H1 (cell line): ENCODE data around the gene ZNF212. TPM values are rescaled to one million over a fixed set of nuclear protein-coding genes. Genes with fewer than 3 reads are reported as not detected.

Experiments
- CTCF ChIA-PET: fragments of 300-600 bp; sonication (Branson Sonifier 250); formaldehyde crosslinking; loops from one replicate; lab custom pipeline; 2021; ENCODE audit not compliant: partially characterized antibody; lab: Charles Lee
- POLR2A ChIA-PET: fragments of 300-600 bp; sonication (Branson Sonifier 250); formaldehyde crosslinking; loops from one replicate; lab custom pipeline; 2021; ENCODE audit warnings: inconsistent platforms; ENCODE audit not compliant: partially characterized antibody; lab: Charles Lee
- DNase-seq, 2 experiments: peaks; one replicate each; pipeline versions ENCODE4 v3.0.0 to v3.0.0-alpha.2; 2010 to 2022; ENCODE audit warnings: low spot score in 2 of 2, low read depth in 1 of 2, mixed read lengths in 1 of 2
- FAIRE-seq: peaks from 2 replicates; lab custom pipeline; 2011; peaks lifted over from hg19 to GRCh38; lab: Jason Lieb, UNC
- H2AFZ ChIP-seq: 2 replicates; pipeline ENCODE4 v1.8.1; 2012; ENCODE audit warnings: low read length, inconsistent platforms
- H2AK5ac ChIP-seq: 2 replicates; pipeline ENCODE4 v1.6.1; 2013; ENCODE audit warnings: low read depth, low read length
- H2BK120ac ChIP-seq: replicated peaks from 2 replicates; pipeline ENCODE3; 2013; ENCODE audit warnings: low read depth, low read length, inconsistent platforms
- H2BK12ac ChIP-seq: 2 replicates; pipeline ENCODE4 v1.6.1; 2013; ENCODE audit warnings: low read depth, low read length
- H2BK15ac ChIP-seq: 2 replicates; pipeline ENCODE4 v1.6.1; 2013; ENCODE audit warnings: low read length
- H2BK20ac ChIP-seq: 2 replicates; pipeline ENCODE4 v1.6.1; 2013; ENCODE audit warnings: low read length
- H2BK5ac ChIP-seq: 2 replicates; pipeline ENCODE4 v1.6.1; 2013; ENCODE audit warnings: low read depth, low read length
- H3K14ac ChIP-seq: 2 replicates; pipeline ENCODE4 v1.6.1; 2013; ENCODE audit warnings: inconsistent platforms; ENCODE audit not compliant: insufficient read length
- H3K18ac ChIP-seq: 2 replicates; pipeline ENCODE4 v1.6.1; 2013; ENCODE audit warnings: low read length; ENCODE audit errors: extremely low read depth
- H3K23ac ChIP-seq: 2 replicates; pipeline ENCODE4 v1.6.1; 2013; ENCODE audit warnings: inconsistent platforms; ENCODE audit not compliant: insufficient read length
- H3K23me2 ChIP-seq: 2 replicates; pipeline ENCODE4 v1.6.1; 2013; ENCODE audit warnings: low read depth, low read length
- H3K27ac ChIP-seq: 2 replicates; pipeline ENCODE4 v1.6.1; 2011; ENCODE audit warnings: low read depth, low read length, inconsistent platforms
- H3K27me3 ChIP-seq, 4 experiments: replicated peaks in 1 of 4; 1 replicate in 1 of 4; 2 replicates in 3 of 4; pipeline versions ENCODE4 v1.6.1 to v1.8.1; 2011 to 2013; ENCODE audit warnings: low read length in 3 of 4, mild to moderate bottlenecking in 3 of 4, inconsistent platforms in 2 of 4, mixed read lengths in 2 of 4, moderate library complexity in 1 of 4; ENCODE audit not compliant: control insufficient read depth in 3 of 4, insufficient read depth in 3 of 4; ENCODE audit errors: extremely low read depth in 1 of 4
- H3K36me3 ChIP-seq, 4 experiments: 2 replicates each; pipeline versions ENCODE4 v1.6.1 to v1.8.1; 2011 to 2013; ENCODE audit warnings: mild to moderate bottlenecking in 4 of 4, low read length in 3 of 4, moderate library complexity in 2 of 4, control low read depth in 1 of 4, inconsistent platforms in 1 of 4; ENCODE audit not compliant: insufficient read depth in 4 of 4, control insufficient read depth in 2 of 4
- H3K4ac ChIP-seq: replicated peaks from 2 replicates; pipeline ENCODE3; 2013; ENCODE audit warnings: low read length, low read depth, mixed read lengths, inconsistent platforms; ENCODE audit not compliant: insufficient read length
- H3K4me1 ChIP-seq, 4 experiments: replicated peaks in 1 of 4; 1 replicate in 1 of 4; 2 replicates in 3 of 4; pipeline versions ENCODE4 v1.6.1 to v1.8.1; 2011 to 2013; ENCODE audit warnings: low read length in 3 of 4, inconsistent platforms in 2 of 4, mixed read lengths in 1 of 4; ENCODE audit not compliant: insufficient read depth in 4 of 4, control insufficient read depth in 3 of 4
- H3K4me2 ChIP-seq, 2 experiments: 2 replicates each; pipeline versions ENCODE4 v1.6.1 to v1.8.1; 2011 to 2013; ENCODE audit warnings: low read depth in 2 of 2, low read length in 2 of 2, control low read depth in 1 of 2, inconsistent platforms in 1 of 2, mild to moderate bottlenecking in 1 of 2; ENCODE audit not compliant: insufficient read depth in 1 of 2
- H3K4me3 ChIP-seq, 4 experiments: fragments of 200-600, 300-600 bp in 1 of 4; sonication (generic), shearing (Covaris generic), sonication (Bioruptor Twin) in 1 of 4; 2 replicates each; pipeline versions ENCODE4 v1.5.1 to v1.8.1; 2011 to 2016; ENCODE audit warnings: low read length in 4 of 4, low read depth in 3 of 4, control low read depth in 2 of 4, inconsistent platforms in 2 of 4, mild to moderate bottlenecking in 2 of 4, mixed read lengths in 1 of 4, moderate library complexity in 1 of 4; ENCODE audit not compliant: insufficient read depth in 2 of 4; ENCODE audit errors: extremely low read depth in 1 of 4
- H3K56ac ChIP-seq: replicated peaks from 2 replicates; pipeline ENCODE3; 2013; ENCODE audit warnings: low read depth, mild to moderate bottlenecking, mixed read lengths, low read length, inconsistent platforms; ENCODE audit not compliant: insufficient read length
- H3K79me1 ChIP-seq: 2 replicates; pipeline ENCODE4 v1.6.1; 2013; ENCODE audit warnings: low read depth, low read length, control low read depth
- H3K79me2 ChIP-seq, 2 experiments: 2 replicates each; pipeline versions ENCODE4 v1.6.1 to v1.8.1; 2012 to 2013; ENCODE audit warnings: low read length in 2 of 2, mild to moderate bottlenecking in 2 of 2, inconsistent platforms in 1 of 2; ENCODE audit not compliant: insufficient read depth in 2 of 2, control insufficient read depth in 1 of 2
- H3K9ac ChIP-seq, 4 experiments: replicated peaks in 1 of 4; 1 replicate in 1 of 4; 2 replicates in 3 of 4; pipeline versions ENCODE4 v1.6.1 to v1.8.1; 2011 to 2013; ENCODE audit warnings: low read depth in 3 of 4, low read length in 3 of 4, control low read depth in 2 of 4, mild to moderate bottlenecking in 2 of 4, moderate library complexity in 2 of 4, inconsistent platforms in 1 of 4; ENCODE audit errors: extremely low read depth in 1 of 4
- H3K9me3 ChIP-seq, 2 experiments: 2 replicates each; pipeline versions ENCODE4 v1.6.1 to v1.8.1; 2012 to 2013; ENCODE audit warnings: mild to moderate bottlenecking in 2 of 2, moderate library complexity in 2 of 2, control low read depth in 1 of 2, inconsistent platforms in 1 of 2, low read depth in 1 of 2, low read length in 1 of 2, mixed read lengths in 1 of 2; ENCODE audit not compliant: insufficient read depth in 2 of 2
- H4K20me1 ChIP-seq, 2 experiments: replicated peaks in 1 of 2; 2 replicates each; pipeline versions ENCODE3 to v1.8.1; 2011 to 2013; ENCODE audit warnings: inconsistent platforms in 2 of 2, low read length in 2 of 2, mild to moderate bottlenecking in 1 of 2; ENCODE audit not compliant: insufficient read depth in 2 of 2, control insufficient read depth in 1 of 2
- H4K5ac ChIP-seq: 2 replicates; pipeline ENCODE4 v1.6.1; 2013; ENCODE audit warnings: low read length, low read depth, mixed read lengths, inconsistent platforms; ENCODE audit not compliant: insufficient read length
- H4K8ac ChIP-seq: 2 replicates; pipeline ENCODE4 v1.8.0; 2013; ENCODE audit warnings: mild to moderate bottlenecking, moderate library complexity, low read length, inconsistent platforms; ENCODE audit not compliant: insufficient read depth; ENCODE audit errors: extremely low read depth
- H4K91ac ChIP-seq: replicated peaks from 2 replicates; pipeline ENCODE3; 2013; ENCODE audit warnings: low read length, mixed read lengths, inconsistent platforms; ENCODE audit not compliant: insufficient read length
- SRF ChIP-seq: IDR thresholded peaks from 2 replicates; pipeline ENCODE4 v1.6.1; 2011; ENCODE audit warnings: mild to moderate bottlenecking, low read depth, low read length, moderate library complexity
- TAF7 ChIP-seq: optimal IDR thresholded peaks from 2 replicates; pipeline ENCODE3; 2011; ENCODE audit warnings: low read depth, mild to moderate bottlenecking, inconsistent platforms, low read length, moderate library complexity, borderline replicate concordance
- WGBS, 2 experiments: shearing (Covaris generic) in 1 of 2; methylation state at CpG; one replicate each; pipeline versions ENCODE4 v1.1.6 to v1.1.7; 2013 to 2015; ENCODE audit warnings: low lambda C conversion rate in 2 of 2, mixed read lengths in 2 of 2, inconsistent platforms in 1 of 2, low coverage in 1 of 2, missing lambda C conversion rate in 1 of 2; ENCODE audit not compliant: insufficient replicate concordance in 2 of 2, insufficient coverage in 1 of 2, insufficient read length in 1 of 2; ENCODE audit errors: extremely low coverage in 1 of 2, missing lambda C conversion rate in 1 of 2; 5-methylcytosine and 5-hydroxymethylcytosine counted together
- polyA plus RNA-seq, 7 experiments: library from polyadenylated mRNA; depleted of rRNA in 3 of 7; stranded (reverse) in 5 of 7; unstranded in 2 of 7; fragments of >200 nt in 5 of 7; fragments of 200-250 nt in 2 of 7; gene quantifications; 1 replicate in 5 of 7; 2 replicates in 1 of 7; 4 replicates in 1 of 7; pipeline versions ENCODE4 v1.2.1 to v1.2.3, GENCODE V29; 2011 to 2013; ENCODE audit warnings: missing spikeins in 2 of 7, mixed read lengths in 2 of 7
- total RNA-seq: library from RNA; stranded (reverse); fragmentation: NEBNext Ultra II Directional; extraction: Animal tissue kit (Norgen Biotek cat#: 25700); gene quantifications from 2 replicates; pipeline ENCODE4 v1.2.1, GENCODE V29; 2021
- TF ChIP-seq, protein P1 (sequence below), 3 experiments: IDR thresholded peaks; 1 replicate in 2 of 3; 2 replicates in 1 of 3; pipeline versions ENCODE4 v1.5.1 to v1.6.1; 2011; ENCODE audit warnings: low read length in 3 of 3, mild to moderate bottlenecking in 3 of 3, inconsistent platforms in 2 of 3, low read depth in 1 of 3, moderate library complexity in 1 of 3; ENCODE audit not compliant: insufficient read depth in 1 of 3; ENCODE audit errors: control extremely low read depth in 1 of 3

The ZNF212 gene
- total and polyA plus RNA-seq, 2 of the 8 experiments (the other 6 are each of a cell fraction or from before 2014, with no cell fraction given): 6.7 to 19.3 TPM

DNA sequence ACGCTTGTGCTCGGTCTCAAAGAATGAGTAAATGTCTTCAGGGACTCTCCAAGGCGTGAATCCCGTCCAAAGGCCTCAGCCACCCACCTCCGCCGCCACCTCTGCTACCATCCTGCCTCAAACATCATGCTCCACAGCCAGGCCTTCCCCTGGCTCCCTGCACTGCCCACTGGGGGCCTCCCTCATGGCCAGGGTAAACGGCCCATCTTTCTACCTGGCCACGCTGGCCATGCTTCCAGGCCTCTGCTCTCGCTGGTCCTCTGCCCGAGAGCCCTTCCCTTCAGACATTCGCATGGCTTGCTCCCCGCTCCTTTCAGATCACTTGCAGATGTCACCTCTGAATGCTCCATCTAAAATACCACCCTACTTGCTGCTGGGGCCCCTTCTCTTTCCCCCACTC, 62.8 kb downstream of the ZNF212 start:
- ChIA-PET CTCF (interaction anchor here (1.1 to 1.7 kb wide), 2 partner anchors 16 to 159 kb away, joined by 3 read pairs; partner anchors contain the start of gene ZNF777), POLR2A (no interaction called here)
- Histone ChIP-seq H2AK5ac (no peak overlapping the region), H4K8ac (no peak overlapping the region), H3K4ac (no peak overlapping the region), H2AFZ (no peak overlapping the region), H2BK20ac (no peak overlapping the region), H2BK5ac (no peak overlapping the region), H2BK120ac (no peak overlapping the region), H3K27me3 (no peaks in the 10 kb centered on the region), H4K20me1 (no peaks in the 10 kb centered on the region), H3K23me2 (no peaks in the 10 kb centered on the region), H3K79me1 (no peaks in the 10 kb centered on the region), H4K5ac (no peak overlapping the region), H3K36me3 (no peaks in the 10 kb centered on the region), H3K56ac (no peak overlapping the region), H2BK12ac (no peak overlapping the region), H3K4me1 (0 out of 7 replicates have a peak, but pooled peaks cover 0 to 4% (median 0%) of the 10 kb centered on the region in 4 experiments), H3K14ac (no peak overlapping the region), H3K4me3 (no peak overlapping the region), H2BK15ac (no peak overlapping the region), H3K18ac (no peak overlapping the region), H3K79me2 (no peaks in the 10 kb centered on the region), H3K9me3 (peaks cover 0 to 6% of the 10 kb centered on the region in 2 experiments; a peak in 1 of 4 replicates), H3K23ac (no peak overlapping the region), H3K9ac (no peak overlapping the region), H4K91ac (no peak overlapping the region), H3K4me2 (no peak overlapping the region), H3K27ac (no peak overlapping the region)
- no peak for DNase-seq
- FAIRE-seq: no peak
- 95% methylated on average over 12 of the region's 12 CpGs; no CpG with 5 or more reads in 1 of the 2 experiments for WGBS, 2 experiments
- TF ChIP-seq, protein P1, sequence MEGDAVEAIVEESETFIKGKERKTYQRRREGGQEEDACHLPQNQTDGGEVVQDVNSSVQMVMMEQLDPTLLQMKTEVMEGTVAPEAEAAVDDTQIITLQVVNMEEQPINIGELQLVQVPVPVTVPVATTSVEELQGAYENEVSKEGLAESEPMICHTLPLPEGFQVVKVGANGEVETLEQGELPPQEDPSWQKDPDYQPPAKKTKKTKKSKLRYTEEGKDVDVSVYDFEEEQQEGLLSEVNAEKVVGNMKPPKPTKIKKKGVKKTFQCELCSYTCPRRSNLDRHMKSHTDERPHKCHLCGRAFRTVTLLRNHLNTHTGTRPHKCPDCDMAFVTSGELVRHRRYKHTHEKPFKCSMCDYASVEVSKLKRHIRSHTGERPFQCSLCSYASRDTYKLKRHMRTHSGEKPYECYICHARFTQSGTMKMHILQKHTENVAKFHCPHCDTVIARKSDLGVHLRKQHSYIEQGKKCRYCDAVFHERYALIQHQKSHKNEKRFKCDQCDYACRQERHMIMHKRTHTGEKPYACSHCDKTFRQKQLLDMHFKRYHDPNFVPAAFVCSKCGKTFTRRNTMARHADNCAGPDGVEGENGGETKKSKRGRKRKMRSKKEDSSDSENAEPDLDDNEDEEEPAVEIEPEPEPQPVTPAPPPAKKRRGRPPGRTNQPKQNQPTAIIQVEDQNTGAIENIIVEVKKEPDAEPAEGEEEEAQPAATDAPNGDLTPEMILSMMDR (IDR thresholded peaks at IDR 0.05; ENCODE audit: control extremely low read depth in 1 of 3, insufficient read depth in 1 of 3, low read depth in 1 of 3, low read length in 3 of 3): no peak
- no peak for TF ChIP-seq TAF7
- TF ChIP-seq SRF: no peak
